Left lobe of liver (tissue), 2 donors: ENCODE data around the gene CCDC124. TPM values are rescaled to one million over a fixed set of nuclear protein-coding genes. Genes with fewer than 3 reads are reported as not detected.

ENCODE experiments used
- ATAC-seq: fragments of 200-7000 bp; cut with Tn5 transposase; one replicate; pipeline ENCODE4 v1.9.1; 2020; ENCODE audit warnings: mild to moderate bottlenecking, moderate library complexity
- DNase-seq: peaks from one replicate; pipeline ENCODE4 v3.0.0-alpha.2; 2020; ENCODE audit warnings: low spot score
- total RNA-seq: library from RNA; stranded (reverse); gene quantifications from one replicate; pipeline ENCODE4 v1.2.1, GENCODE V29; 2021
- donor health status: DM: no; HTN: no; CAD: no; lungs with moderate emphysema.
- donor health status: DM: no; HTN: yes; CAD: no.

The CCDC124 gene
- total RNA-seq, 1 donor from 2014 or later, result 31.6 TPM

GRCh38 chr19:17933414-17934129 lies 757 bp downstream of the CCDC124 start:
- no peak for ATAC-seq
- no peak for DNase-seq

- no peak for DNase-seq
- no peak for ATAC-seq
Observed at GRCh38 chr19:17936379-17936778, 3.6 kb downstream of the CCDC124 start.

GRCh38 chr19:17937371-17937900 lies 4.6 kb downstream of the CCDC124 start:
- ATAC-seq (no peak), DNase-seq (no peak)

GRCh38 chr19:17938092-17938845 lies 5.5 kb downstream of the CCDC124 start:
- DNase-seq, result peak; percentile 68
- ATAC-seq, result peak; percentile 94

- ATAC-seq, result no peak
- DNase-seq, result no peak
Observed at GRCh38 chr19:17942181-17942580, 9.4 kb downstream of the CCDC124 start.

GRCh38 chr19:17942582-17943273 lies 9.9 kb downstream of the CCDC124 start:
- no peak for DNase-seq
- ATAC-seq, result no peak

- no peak for ATAC-seq
- no peak for DNase-seq
Observed at GRCh38 chr19:17943274-17944221, 10.7 kb downstream of the CCDC124 start.

- DNase-seq (no peak), ATAC-seq (no peak)
Observed at GRCh38 chr19:17944301-17944700, 11.5 kb downstream of the CCDC124 start.

- DNase-seq (no peak), ATAC-seq (peak; percentile 42)
Observed at GRCh38 chr19:17946965-17947784, 14.4 kb downstream of the CCDC124 start.

GRCh38 chr19:17947815-17948513 lies 15.1 kb downstream of the CCDC124 start:
- ATAC-seq, result peak; percentile 91
- peak; percentile 89 for DNase-seq

GRCh38 chr19:17948514-17948900 lies 15.7 kb downstream of the CCDC124 start:
- DNase-seq (no peak), ATAC-seq (no peak)

GRCh38 chr19:17948931-17949930 lies 16.4 kb downstream of the CCDC124 start:
- ATAC-seq, result no peak
- DNase-seq, result no peak

- DNase-seq, result no peak
- no peak for ATAC-seq
Observed at GRCh38 chr19:17949956-17950309, 17.1 kb downstream of the CCDC124 start.

GRCh38 chr19:17950310-17951156 lies 17.7 kb downstream of the CCDC124 start:
- DNase-seq (no peak), ATAC-seq (no peak)

GRCh38 chr19:17951157-17951989 lies 18.6 kb downstream of the CCDC124 start:
- ATAC-seq (no peak), DNase-seq (no peak)
